Activated naive CD8-positive, alpha-beta T cell treated with anti-CD3 and anti-CD28 coated beads for 36 hours (primary cell): Measurements from ENCODE around the gene EML6. TPM values are rescaled to one million over a fixed set of nuclear protein-coding genes. Genes with fewer than 3 reads are reported as not detected.

Experiments
- DNase-seq: peaks from one replicate; pipeline ENCODE4 v3.0.0; 2021
- H3K27ac Mint-ChIP-seq: one replicate; pipeline ENCODE4 v1.8.0; 2022; ENCODE audit warnings: mild to moderate bottlenecking, moderate library complexity, mixed read lengths
- H3K27me3 Mint-ChIP-seq: one replicate; pipeline ENCODE4 v1.8.0; 2022; ENCODE audit warnings: mild to moderate bottlenecking, mixed read lengths
- H3K36me3 Mint-ChIP-seq: one replicate; pipeline ENCODE4 v1.8.0; 2021; ENCODE audit warnings: mild to moderate bottlenecking, mixed read lengths
- H3K4me1 Mint-ChIP-seq: one replicate; pipeline ENCODE4 v1.8.0; 2021; ENCODE audit warnings: mixed read lengths
- H3K4me3 Mint-ChIP-seq: one replicate; pipeline ENCODE4 v1.8.0; 2022; ENCODE audit warnings: mild to moderate bottlenecking, moderate library complexity, mixed read lengths
- H3K9me3 Mint-ChIP-seq: one replicate; pipeline ENCODE4 v1.8.0; 2022; ENCODE audit warnings: mixed read lengths
- total RNA-seq, 2 experiments: library from RNA; stranded (reverse); gene quantifications; one replicate each; pipeline ENCODE4 v1.2.3, GENCODE V29; 2021

EML6 gene
- total RNA-seq, 2 experiments from 2014 or later, result 0.54 to 1.3 TPM

GRCh38 chr2:54962511-54962910, 239.0 kb downstream of the EML6 start:
- Mint-ChIP-seq H3K27ac (no peak overlapping the region), H3K27me3 (no peaks in the 10 kb centered on the region), H3K36me3 (peaks cover 16% of the 10 kb centered on the region), H3K9me3 (peaks cover 5% of the 10 kb centered on the region), H3K4me1 (peaks cover 18% of the 10 kb centered on the region), H3K4me3 (no peak overlapping the region)
- no peak for DNase-seq

GRCh38 chr2:54962935-54963440, 239.5 kb downstream of the EML6 start:
- Mint-ChIP-seq H3K4me3 (no peak overlapping the region), H3K27ac (no peak overlapping the region), H3K27me3 (no peaks in the 10 kb centered on the region), H3K36me3 (peaks cover 18% of the 10 kb centered on the region), H3K9me3 (peaks cover 6% of the 10 kb centered on the region), H3K4me1 (peaks cover 18% of the 10 kb centered on the region)
- no peak for DNase-seq

- peaks cover 8% of the 10 kb centered on the region for H3K9me3 Mint-ChIP-seq
- no peak overlapping the region for H3K4me3 Mint-ChIP-seq
- DNase-seq, result no peak
- H3K36me3 Mint-ChIP-seq, result peaks cover 23% of the 10 kb centered on the region
- H3K27me3 Mint-ChIP-seq, result no peaks in the 10 kb centered on the region
- peaks cover 18% of the 10 kb centered on the region for H3K4me1 Mint-ChIP-seq
- no peak overlapping the region for H3K27ac Mint-ChIP-seq
These were observed 240.0 kb downstream of the EML6 start for GRCh38 chr2:54963476-54963875.

GRCh38 chr2:54964271-54964670, 240.8 kb downstream of the EML6 start:
- H3K9me3 Mint-ChIP-seq, result peaks cover 8% of the 10 kb centered on the region
- H3K4me1 Mint-ChIP-seq, result peaks cover 18% of the 10 kb centered on the region
- DNase-seq, result no peak
- H3K36me3 Mint-ChIP-seq, result peaks cover 27% of the 10 kb centered on the region
- H3K27ac Mint-ChIP-seq, result no peak overlapping the region
- H3K27me3 Mint-ChIP-seq, result no peaks in the 10 kb centered on the region
- H3K4me3 Mint-ChIP-seq, result no peak overlapping the region

GRCh38 chr2:54964816-54965215, 241.4 kb downstream of the EML6 start:
- no peaks in the 10 kb centered on the region for H3K27me3 Mint-ChIP-seq
- peaks cover 27% of the 10 kb centered on the region for H3K36me3 Mint-ChIP-seq
- no peak overlapping the region for H3K27ac Mint-ChIP-seq
- no peak for DNase-seq
- H3K4me3 Mint-ChIP-seq, result no peak overlapping the region
- peaks cover 8% of the 10 kb centered on the region for H3K9me3 Mint-ChIP-seq
- H3K4me1 Mint-ChIP-seq, result peaks cover 18% of the 10 kb centered on the region

- Mint-ChIP-seq H3K4me3 (no peak overlapping the region), H3K36me3 (peaks cover 32% of the 10 kb centered on the region)
These were observed 242.0 kb downstream of the EML6 start for GRCh38 chr2:54965425-54965824.

GRCh38 chr2:54966165-54966832, 242.8 kb downstream of the EML6 start:
- peaks cover 8% of the 10 kb centered on the region for H3K9me3 Mint-ChIP-seq
- peaks cover 31% of the 10 kb centered on the region for H3K36me3 Mint-ChIP-seq
- no peak overlapping the region for H3K27ac Mint-ChIP-seq
- DNase-seq, result no peak
- H3K4me3 Mint-ChIP-seq, result no peak overlapping the region
- peaks cover 30% of the 10 kb centered on the region for H3K4me1 Mint-ChIP-seq
- H3K27me3 Mint-ChIP-seq, result no peaks in the 10 kb centered on the region

More at GRCh38 chr2:54965425-54965824, 242.0 kb downstream of the EML6 start:
- Mint-ChIP-seq H3K27ac (no peak overlapping the region), H3K9me3 (peaks cover 8% of the 10 kb centered on the region), H3K27me3 (no peaks in the 10 kb centered on the region), H3K4me1 (peaks cover 22% of the 10 kb centered on the region)
- no peak for DNase-seq

- Mint-ChIP-seq H3K9me3 (peaks cover 8% of the 10 kb centered on the region), H3K36me3 (peaks cover 33% of the 10 kb centered on the region), H3K27me3 (no peaks in the 10 kb centered on the region), H3K4me3 (no peak overlapping the region), H3K4me1 (peaks cover 34% of the 10 kb centered on the region), H3K27ac (no peak overlapping the region)
- DNase-seq, result no peak
These were observed 243.4 kb downstream of the EML6 start for GRCh38 chr2:54966837-54967236.

GRCh38 chr2:54967269-54967668, 243.8 kb downstream of the EML6 start:
- no peaks in the 10 kb centered on the region for H3K27me3 Mint-ChIP-seq
- peaks cover 33% of the 10 kb centered on the region for H3K36me3 Mint-ChIP-seq
- H3K4me1 Mint-ChIP-seq, result peaks cover 34% of the 10 kb centered on the region
- peaks cover 8% of the 10 kb centered on the region for H3K9me3 Mint-ChIP-seq
- DNase-seq, result no peak
- no peak overlapping the region for H3K4me3 Mint-ChIP-seq
- H3K27ac Mint-ChIP-seq, result no peak overlapping the region

- Mint-ChIP-seq H3K27ac (no peak overlapping the region), H3K27me3 (no peaks in the 10 kb centered on the region), H3K4me3 (no peak overlapping the region), H3K36me3 (peaks cover 33% of the 10 kb centered on the region), H3K9me3 (peaks cover 8% of the 10 kb centered on the region), H3K4me1 (peaks cover 34% of the 10 kb centered on the region)
- no peak for DNase-seq
These were observed 244.4 kb downstream of the EML6 start for GRCh38 chr2:54967759-54968365.

- H3K27me3 Mint-ChIP-seq, result no peaks in the 10 kb centered on the region
These were observed 245.2 kb downstream of the EML6 start for GRCh38 chr2:54968561-54969218.

GRCh38 chr2:54969295-54969939, 246.0 kb downstream of the EML6 start:
- Mint-ChIP-seq H3K27ac (no peak overlapping the region), H3K36me3 (peaks cover 34% of the 10 kb centered on the region), H3K4me3 (no peak overlapping the region), H3K4me1 (peaks cover 34% of the 10 kb centered on the region), H3K9me3 (peaks cover 8% of the 10 kb centered on the region), H3K27me3 (no peaks in the 10 kb centered on the region)
- no peak for DNase-seq

More at GRCh38 chr2:54968561-54969218, 245.2 kb downstream of the EML6 start:
- no peak overlapping the region for H3K4me3 Mint-ChIP-seq
- peaks cover 34% of the 10 kb centered on the region for H3K36me3 Mint-ChIP-seq
- peaks cover 8% of the 10 kb centered on the region for H3K9me3 Mint-ChIP-seq
- H3K27ac Mint-ChIP-seq, result no peak overlapping the region
- H3K4me1 Mint-ChIP-seq, result peaks cover 34% of the 10 kb centered on the region
- DNase-seq, result no peak

GRCh38 chr2:54969940-54970338, 246.5 kb downstream of the EML6 start:
- DNase-seq, result no peak
- Mint-ChIP-seq H3K27ac (no peak overlapping the region), H3K9me3 (peaks cover 8% of the 10 kb centered on the region), H3K36me3 (peaks cover 34% of the 10 kb centered on the region), H3K27me3 (no peaks in the 10 kb centered on the region), H3K4me1 (peaks cover 33% of the 10 kb centered on the region), H3K4me3 (no peak overlapping the region)

- H3K27ac Mint-ChIP-seq, result no peak overlapping the region
- peaks cover 11% of the 10 kb centered on the region for H3K36me3 Mint-ChIP-seq
- peaks cover 35% of the 10 kb centered on the region for H3K4me1 Mint-ChIP-seq
- no peak overlapping the region for H3K4me3 Mint-ChIP-seq
- no peaks in the 10 kb centered on the region for H3K27me3 Mint-ChIP-seq
- no peaks in the 10 kb centered on the region for H3K9me3 Mint-ChIP-seq
- DNase-seq, result no peak
These were observed 251.7 kb downstream of the EML6 start for GRCh38 chr2:54975175-54975574.
